Activated CD4-positive, alpha-beta T cell treated with anti-CD3 and anti-CD28 coated beads, Interleukin-2, Interleukin-4, amounts not matched to agents 100 ng/mL and 50 ng/mL, durations not matched to agents 16 hours and 8 hours (primary cell): ENCODE measurements around the gene FARP1.

Experiments used
- DNase-seq: peaks from one replicate; pipeline ENCODE4 v3.0.0-alpha.2; 2020; ENCODE audit warnings: low spot score

The FARP1 gene

DNA sequence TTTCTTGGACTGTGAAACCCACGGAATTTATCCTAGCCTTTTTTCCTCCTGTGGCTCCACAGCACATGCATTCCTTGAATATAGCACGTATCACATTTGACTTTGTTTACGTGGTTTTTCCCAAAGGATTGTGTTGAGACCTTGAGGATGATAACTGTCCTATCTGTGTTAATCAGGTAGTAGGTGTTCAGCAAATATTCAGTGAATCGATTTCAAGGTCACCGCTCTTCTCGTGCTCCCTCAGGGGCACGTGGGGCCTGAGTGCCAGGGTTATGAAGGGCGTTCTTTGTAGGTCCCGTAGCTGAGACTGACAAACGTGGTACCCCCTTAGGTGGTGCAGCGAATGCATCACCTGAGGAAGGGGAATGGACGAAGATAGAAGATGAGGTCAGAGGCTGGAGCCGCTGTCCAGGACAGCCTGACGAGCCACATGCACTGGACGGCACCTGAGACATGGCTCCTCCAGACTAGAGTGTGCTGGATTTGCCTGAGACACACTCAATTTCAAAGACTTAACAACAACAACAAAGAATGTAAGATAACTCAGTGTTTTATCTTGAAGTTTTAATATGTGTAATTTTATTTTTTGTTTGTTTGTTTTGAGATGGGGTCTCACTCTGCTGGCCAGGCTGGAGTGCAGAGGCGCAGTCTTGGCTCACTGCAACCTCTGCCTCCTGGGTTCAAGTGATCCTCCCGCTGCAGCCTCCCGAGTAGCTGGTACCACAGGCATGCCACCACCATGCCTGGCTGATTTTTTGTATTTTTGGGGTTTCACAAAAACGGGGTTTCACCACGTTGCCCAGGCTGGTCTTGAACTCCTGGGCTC, 165.4 kb downstream of the FARP1 start:
- no peak for DNase-seq

- no peak for DNase-seq
Observed at GRCh38 chr13:98309569-98310335, 166.9 kb downstream of the FARP1 start.

DNA sequence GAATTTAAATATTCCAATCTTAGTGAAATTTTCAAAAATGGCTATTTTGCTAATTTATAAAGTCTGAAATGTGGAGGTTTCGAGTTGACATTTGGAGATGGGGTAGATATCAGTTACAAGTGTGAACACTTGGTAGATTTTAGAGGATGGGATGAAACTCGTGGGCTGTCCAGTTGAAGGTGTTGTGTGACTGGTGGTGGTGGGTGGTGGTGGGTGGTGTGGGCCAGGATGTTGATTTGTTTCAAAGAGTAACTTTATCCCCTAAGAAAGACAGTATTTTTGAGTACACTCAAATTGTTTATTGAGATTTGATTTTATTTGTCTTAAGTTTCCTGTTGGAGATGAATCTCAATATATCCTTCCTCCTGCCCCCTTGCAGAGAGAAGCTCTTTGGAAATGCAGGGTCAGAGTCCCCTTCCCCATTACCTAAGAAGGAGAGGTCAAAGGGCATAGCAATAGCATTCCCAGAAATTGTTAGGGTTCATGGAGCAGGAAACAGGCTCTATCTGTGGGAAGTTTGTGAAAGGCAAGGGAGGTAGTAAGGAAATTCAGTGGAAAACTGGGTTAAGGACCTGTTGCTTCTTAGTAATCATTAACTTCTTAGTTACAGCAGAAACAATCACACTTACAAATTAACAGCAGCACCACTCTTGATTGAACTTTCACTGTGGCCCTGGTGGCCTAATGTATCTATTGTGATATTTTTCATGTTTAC, 167.7 kb downstream of the FARP1 start:
- DNase-seq = no peak

DNA sequence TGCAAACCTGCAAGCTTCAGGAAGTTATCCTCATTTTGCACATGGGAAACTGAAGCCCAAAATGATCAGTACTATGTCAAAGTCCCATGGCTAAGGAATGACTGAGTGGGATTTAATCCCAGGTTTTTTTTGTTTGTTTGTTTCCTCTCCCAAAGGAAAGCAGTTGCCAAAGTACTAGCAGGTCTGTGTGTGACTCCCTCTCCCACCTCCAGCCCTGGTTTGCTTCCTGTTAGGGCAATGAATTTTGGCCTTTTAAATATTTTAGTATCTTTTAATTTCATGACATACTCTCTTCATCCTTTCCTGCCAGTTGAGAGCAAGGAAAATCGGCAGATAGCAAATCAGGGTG, 168.3 kb downstream of the FARP1 start:
- no peak for DNase-seq

DNA sequence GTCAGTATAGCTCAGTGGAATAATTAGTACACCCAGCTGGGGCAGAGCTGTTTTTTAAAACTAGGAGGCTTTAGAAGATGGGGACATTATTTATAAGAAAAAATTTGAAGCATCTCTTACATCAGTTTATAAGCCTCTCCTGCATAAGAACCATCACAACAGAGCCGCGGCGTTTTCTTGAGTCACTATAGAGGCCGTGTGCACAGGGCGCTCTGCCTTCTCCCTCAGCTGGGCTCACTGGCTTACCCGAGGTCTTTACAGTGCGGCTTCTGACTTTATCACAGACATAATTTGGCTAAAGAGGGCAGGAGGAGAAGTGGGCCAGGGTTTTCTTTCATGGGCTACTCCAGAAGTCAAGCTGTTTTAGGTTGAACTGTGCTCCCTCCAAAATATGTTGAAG, 169.7 kb downstream of the FARP1 start:
- no peak for DNase-seq

GRCh38 chr13:98313023-98313921, 170.4 kb downstream of the FARP1 start:
- no peak for DNase-seq

DNA sequence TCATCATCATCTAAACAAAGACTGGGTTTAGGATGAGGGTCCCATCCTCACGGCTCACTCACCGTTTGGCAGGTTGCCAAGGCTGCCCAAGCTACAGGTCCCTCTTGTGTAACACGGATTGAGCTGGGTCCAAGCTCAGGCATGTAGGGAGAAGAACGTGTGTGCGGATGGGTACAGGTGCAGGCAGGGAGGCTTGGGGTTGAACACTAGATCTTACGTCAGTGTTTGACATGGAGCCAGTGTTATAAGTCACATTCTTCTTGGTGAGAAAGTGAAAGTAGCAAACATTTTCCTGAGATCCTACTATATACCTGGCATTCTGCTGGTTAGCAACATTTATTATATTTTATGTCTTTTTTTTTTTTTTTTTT, 171.0 kb downstream of the FARP1 start:
- DNase-seq = no peak

DNA sequence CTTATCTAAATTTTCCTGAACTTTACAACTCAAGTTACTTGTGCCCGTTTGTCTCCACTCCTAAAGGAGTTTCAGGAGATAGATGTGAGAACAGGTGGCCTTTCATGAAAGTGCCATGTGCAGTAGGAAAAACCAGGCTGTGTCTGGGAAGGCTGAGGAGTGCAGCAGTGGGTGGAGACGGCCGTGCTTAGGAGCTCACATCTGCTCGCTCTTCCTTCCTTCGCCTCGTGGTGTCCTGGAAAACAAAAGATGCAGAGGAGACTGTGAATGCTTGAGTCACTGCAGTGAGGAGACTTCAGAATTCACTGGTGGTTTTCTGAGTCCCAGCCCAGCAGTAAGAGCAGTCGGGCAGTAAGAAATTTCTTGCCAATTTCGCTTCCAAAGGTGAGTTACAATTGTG, 172.6 kb downstream of the FARP1 start:
- DNase-seq = no peak

DNA sequence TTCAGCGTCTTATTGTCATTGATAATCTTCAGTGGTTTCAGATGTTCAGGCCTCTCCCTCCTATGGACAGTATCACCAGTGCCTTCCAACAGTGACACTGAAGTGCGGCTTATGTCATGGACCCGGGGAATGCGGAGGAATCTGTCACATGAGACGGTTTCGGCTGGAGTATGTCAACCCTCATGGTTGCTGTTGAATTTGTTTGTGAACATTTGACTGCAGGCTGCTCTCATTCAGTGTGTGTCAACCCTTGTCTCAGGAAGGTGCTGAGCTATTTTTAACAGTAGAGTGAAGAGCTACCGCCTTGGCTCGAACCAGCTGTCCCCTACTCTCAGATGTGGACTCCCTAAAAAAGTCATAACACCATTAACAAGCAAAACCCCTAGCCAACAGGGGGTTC, 173.0 kb downstream of the FARP1 start:
- no peak for DNase-seq

DNA sequence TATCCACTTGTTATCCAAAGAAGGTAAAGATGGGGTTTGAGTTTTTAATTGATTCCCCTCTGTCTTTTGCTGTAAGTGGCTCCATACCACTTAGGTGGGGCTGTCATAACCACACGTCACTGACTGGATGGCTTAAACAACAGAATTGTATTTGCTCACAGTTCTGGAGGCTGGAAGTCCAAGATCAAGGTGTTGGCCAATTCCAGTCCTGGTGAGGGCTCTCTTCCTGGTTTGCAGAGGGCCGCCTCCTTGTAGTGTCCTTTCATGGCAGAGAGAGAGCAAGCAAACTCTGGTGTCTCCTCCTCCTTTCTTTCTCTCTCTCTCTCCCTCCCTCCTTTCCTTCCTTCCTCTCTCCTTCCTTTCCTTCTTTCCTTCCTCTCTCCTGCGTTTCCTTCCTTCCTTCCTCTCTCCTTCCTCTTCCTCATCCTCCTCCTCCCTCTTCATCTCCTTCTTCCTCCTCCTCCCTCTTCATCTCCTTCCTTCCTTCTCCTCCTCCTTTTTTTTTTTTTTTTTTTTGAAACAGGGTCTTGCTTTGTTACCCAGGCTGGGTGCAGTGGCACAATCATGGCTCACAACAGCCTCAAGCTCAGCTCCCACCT, 174.8 kb downstream of the FARP1 start:
- no peak for DNase-seq

GRCh38 chr13:98318263-98318878, 175.5 kb downstream of the FARP1 start:
- DNase-seq = no peak

DNA sequence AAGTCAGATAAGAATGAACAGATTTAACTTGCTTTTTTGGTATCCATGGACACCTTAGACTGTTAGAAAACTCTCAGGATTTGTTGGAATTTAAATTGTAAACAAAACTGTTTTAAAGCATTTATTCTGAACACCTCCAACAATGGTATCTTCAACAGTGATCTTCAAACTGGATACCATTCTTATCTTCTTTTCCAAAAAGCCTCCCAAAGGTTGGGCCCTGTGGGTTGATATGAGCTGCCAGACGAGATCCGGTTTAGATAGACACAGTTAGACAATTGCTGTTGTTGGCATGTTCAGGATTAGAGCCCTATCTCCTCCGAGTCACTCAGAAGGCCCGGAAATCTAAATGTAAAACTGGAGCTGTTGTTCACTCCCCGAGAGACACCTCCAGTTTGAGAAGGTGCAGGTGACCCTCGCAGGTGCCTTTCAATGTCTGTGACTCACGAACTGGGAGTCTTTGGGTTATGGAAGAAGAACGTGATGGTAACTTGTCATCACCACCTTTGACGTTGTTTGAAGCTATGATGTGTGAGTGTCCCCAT, 177.7 kb downstream of the FARP1 start:
- no peak for DNase-seq

- no peak for DNase-seq
Observed at GRCh38 chr13:98321395-98321794, 178.5 kb downstream of the FARP1 start.

DNA sequence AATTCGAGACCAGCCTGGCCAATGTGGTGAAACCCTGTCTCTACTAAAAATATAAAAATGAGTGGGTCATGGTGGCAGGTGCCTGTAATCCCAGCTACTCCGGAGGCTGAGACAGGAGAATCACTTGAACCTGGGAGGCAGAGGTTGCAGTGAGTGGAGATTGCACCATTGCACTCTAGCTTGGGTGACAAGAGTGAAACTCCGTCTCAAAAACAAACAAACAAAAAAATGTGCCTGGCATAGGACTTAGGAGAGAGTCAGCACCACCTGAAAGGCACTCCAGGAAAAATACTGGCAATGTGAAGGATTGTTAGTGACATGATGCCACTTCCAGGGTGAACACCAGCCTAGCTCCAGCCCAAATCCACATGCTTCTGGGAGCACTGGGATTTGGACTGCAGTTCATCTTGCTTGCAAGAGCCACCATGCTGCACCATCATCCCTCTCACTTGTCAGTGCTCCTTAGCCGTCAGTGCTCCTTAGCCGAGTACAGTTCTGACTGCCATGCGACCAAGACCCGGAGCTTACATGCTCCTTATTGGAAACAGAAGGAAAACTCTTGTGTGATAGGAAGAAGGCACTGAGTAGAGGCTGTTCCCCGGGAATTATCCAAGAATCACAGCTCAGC, 179.3 kb downstream of the FARP1 start:
- no peak for DNase-seq

DNA sequence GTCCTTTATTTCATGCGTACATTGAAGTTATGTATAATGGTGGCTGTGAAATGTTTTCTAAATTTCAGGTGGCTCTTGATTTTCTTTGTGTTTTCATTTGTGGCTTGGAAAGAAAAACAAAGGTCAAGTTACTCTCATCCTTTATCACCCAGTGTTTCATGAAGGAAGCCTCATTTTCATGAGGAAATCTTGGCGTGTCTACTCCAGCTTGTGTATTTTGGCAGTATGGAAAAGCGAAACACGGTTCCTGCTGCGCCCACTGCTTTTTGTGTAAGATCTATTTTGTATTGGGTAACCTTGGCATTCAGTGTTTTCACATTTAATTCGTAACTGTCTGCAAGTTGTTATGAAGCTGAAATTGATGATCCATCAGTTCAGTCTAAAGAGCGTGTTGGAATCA, 181.2 kb downstream of the FARP1 start:
- DNase-seq = no peak

DNA sequence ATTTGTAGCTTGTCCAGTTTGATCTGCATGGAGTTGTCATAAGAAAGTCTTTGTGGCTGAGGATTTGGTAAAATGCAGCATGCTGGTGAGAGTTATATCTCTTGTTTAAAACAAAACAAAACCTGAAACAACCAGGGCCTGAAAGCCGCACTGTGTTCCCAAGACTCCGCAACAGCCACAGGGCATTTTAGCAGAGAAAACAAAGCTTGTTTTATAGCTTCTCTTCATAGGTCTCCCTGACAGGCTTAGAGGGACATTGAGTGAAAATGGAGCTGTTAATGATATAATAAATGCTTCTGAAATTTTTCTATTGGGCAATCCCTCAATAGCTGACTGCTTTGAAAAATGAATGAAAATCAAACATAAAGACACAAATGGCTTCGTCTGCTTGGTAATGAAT, 182.8 kb downstream of the FARP1 start:
- DNase-seq = no peak

DNA sequence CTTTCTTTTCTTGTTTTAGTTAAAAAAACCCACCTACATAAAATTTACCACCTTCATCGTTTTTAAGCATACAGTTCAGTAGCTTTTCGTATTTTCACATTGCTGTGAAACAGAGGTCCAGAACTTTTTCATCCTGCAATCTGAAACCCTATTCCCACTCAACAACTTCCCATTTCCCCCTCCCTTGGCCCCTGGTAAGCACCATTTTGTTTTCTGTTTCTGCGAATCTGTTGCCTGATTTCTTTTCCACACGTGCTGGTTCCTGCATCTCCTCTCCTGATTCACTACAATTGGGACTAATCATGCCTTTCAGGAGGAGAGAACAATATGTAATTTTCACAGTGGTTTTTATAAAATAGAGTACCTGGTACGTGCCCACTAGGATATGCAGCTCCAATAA, 183.4 kb downstream of the FARP1 start:
- DNase-seq = no peak

DNA sequence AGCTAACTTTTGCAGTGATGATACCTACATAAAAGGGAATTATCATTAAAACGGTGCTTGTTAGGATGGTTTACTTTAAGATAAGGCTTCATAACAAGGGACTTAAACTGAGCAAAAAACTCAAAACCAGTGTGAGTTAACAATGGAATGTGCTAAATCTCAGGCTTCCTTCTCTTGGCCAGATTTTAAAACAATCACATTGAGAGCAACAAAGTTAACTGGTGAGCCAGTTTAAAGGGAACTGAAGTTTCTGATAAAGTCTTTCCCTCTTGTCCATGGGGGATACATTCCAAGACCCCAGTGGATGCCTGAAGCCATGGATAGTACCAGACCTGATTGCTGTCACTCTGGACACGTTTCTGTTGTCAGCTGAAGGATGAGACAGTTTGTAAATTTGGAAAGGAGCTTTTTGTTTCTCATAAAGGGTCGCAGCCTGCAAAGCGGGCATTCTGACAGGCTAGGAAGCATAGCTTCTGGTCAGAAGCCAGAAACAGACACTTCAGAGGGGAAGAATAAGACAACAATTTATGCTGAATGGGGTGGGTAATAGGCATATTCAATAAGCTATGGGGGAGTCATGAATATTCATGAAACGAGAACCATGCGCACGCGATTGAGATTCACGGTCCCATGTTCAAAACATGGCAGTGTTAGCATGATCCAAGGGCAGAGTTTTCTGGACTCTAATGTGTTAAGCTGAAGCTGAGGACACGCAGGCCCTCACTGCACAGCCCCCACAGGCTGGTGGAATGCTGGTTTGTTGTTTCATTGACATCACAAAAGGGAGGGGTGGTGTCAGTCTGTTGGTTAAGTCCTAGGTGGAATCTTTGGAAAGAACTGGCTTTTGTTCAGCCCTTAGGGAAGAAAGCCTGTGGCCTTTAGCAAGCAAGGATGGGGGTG, 184.7 kb downstream of the FARP1 start:
- no peak for DNase-seq

- no peak for DNase-seq
Observed at GRCh38 chr13:98328511-98328910, 185.6 kb downstream of the FARP1 start.
